Stimulated activated CD4-positive, alpha-beta T cell treated with anti-CD3 and anti-CD28 coated beads, Interleukin-12 subunit alpha, Interleukin-12 subunit beta, amount 100 ng/mL, for 4 hours (primary cell): ENCODE data around the gene CCDC74A.
"Not testable (repeated sequence)": the region's sequence is repeated elsewhere in the genome, so short reads cannot be mapped to it uniquely, and the experiment has no call there.

ENCODE experiments used
- DNase-seq: peaks from one replicate; pipeline ENCODE4 v3.0.0-alpha.2; 2020

Gene CCDC74A

DNA sequence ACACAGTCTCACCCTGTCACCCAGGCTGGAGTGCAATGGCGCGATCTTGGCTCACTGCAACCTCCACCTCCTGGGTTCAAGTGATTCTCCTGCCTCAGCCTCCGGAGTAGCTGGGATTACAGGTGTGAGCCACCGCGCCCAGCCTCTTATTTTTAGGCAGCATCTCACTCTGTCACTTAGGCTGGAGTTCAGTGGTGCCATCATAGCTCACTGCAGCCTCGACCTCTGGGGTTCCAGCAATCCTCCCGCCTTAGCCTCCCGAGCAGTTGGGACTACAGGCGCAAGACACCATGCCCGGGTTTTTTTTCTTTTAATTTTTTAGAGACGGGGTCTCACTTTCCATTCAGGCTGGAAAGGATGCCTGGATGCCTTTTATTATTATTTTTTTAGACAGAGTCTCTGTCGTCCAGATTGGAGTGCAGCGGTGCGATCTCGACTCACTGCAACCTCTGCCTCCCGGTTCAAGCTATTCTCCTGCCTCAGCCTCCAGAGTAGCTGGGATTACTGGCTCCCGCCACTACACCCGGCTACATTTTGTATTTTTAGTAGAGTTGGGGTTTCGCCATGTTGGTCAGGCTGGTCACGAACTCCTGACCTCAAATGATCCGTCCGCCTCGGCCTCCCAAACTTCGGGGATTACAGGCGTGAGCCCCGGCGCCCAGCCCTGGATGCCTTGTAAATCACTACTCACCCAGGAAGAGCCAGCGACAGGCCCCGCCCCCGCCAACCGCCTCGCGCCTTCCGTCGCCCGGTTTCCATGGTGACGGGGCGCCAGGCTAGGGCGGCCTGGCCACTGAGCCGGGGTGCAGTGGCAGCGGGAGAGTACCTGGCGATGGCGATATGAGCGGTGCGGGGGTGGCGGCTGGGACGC lies at the start of gene CCDC74A:
Gene CCDC74A (plus strand): TSS at position 758 of the 871 bp plus-strand sequence. CDS start 83 bp downstream, at position 841.
- peak; percentile 74 for DNase-seq

DNA sequence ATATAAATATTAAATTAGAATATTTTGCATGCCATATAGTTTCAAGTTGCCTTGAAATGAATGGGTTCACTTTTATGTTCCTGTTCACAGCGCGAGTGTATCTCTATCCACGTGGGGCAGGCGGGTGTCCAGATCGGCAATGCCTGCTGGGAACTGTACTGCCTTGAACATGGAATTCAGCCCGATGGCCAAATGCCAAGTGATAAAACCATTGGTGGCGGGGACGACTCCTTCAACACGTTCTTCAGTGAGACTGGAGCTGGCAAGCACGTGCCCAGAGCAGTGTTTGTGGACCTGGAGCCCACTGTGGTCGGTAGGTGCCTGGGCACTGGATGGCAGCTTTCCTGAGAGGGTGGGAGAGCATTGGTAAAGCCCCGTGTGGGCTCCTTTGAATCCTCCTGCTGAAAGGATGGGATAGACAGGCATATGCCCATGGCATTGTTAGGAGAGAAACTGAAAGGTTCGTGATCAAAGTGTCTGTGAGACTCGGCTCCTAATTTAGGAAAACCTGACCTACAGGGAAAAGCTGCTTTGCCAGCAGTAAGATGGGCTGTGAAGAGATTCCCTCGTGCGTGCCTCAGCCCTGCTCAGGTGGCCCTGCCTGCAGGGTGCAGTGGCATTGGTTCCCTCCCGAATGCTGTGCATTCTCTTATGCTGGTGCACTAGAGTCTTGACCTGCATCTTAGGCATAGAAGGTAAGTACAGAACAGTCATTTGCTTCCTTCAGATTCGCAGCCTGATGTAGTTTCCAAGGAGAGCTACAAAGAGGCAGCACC lies 49.4 kb upstream of the CCDC74A start:
- not testable (repeated sequence) for DNase-seq

DNA sequence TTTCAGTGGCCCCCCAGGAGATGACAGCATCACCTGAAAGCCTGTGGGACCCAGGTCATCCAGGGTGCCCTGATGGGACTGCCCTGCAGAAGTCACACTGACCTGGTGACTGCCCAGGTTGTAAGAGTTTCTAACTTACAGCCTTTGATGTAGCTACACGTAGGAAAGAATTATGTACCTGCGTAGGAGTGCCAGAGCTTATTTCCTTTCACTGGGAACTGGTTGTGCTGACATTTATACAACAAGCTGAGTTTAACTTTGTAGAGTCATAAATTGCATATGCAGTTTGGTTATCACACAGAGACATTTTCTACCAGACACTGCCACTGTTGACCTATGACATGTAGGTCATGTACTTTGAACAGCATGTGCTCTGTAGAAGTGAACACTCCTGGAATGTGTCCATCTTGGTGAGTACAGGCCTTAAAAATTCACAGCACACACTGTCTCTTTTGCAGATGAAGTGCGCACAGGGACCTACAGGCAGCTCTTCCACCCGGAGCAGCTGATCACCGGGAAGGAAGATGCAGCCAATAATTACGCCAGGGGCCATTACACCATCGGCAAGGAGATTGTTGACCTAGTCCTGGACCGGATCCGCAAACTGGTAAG lies 48.7 kb upstream of the CCDC74A start:
- DNase-seq, result not testable (repeated sequence)

DNA sequence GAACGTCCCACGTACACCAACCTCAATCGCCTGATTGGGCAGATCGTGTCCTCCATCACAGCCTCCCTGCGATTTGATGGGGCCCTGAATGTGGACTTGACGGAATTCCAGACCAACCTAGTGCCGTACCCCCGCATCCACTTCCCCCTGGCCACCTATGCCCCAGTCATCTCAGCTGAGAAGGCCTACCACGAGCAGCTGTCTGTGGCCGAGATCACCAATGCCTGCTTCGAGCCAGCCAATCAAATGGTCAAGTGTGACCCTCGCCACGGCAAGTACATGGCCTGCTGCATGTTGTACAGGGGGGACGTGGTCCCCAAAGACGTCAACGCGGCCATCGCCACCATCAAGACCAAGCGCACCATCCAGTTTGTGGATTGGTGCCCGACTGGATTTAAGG lies 47.3 kb upstream of the CCDC74A start:
- not testable (repeated sequence) for DNase-seq

DNA sequence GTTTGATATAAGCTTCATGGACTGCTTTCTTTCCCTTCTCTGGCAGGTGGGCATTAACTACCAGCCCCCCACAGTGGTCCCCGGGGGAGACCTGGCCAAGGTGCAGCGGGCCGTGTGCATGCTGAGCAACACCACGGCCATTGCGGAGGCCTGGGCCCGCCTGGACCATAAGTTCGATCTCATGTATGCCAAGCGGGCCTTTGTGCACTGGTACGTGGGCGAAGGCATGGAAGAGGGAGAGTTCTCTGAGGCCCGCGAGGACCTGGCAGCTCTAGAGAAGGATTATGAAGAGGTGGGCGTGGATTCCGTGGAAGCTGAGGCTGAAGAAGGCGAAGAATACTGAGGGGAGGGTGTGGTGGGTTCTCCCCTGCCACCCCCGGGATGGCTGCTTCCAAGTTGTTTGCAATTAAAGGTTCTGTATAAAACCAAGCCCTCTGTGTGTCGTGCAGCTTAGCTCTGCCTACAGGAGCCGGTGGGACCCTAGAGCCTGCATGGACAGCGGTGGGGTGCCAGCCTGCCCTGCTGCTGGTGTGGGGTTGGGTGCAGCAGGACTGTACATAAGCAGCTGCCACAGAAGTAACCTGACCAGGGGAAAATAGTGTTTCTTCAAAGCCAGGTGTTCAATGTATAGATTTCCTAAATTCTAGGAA lies 45.1 kb upstream of the CCDC74A start:
- DNase-seq, result not testable (repeated sequence)

DNA sequence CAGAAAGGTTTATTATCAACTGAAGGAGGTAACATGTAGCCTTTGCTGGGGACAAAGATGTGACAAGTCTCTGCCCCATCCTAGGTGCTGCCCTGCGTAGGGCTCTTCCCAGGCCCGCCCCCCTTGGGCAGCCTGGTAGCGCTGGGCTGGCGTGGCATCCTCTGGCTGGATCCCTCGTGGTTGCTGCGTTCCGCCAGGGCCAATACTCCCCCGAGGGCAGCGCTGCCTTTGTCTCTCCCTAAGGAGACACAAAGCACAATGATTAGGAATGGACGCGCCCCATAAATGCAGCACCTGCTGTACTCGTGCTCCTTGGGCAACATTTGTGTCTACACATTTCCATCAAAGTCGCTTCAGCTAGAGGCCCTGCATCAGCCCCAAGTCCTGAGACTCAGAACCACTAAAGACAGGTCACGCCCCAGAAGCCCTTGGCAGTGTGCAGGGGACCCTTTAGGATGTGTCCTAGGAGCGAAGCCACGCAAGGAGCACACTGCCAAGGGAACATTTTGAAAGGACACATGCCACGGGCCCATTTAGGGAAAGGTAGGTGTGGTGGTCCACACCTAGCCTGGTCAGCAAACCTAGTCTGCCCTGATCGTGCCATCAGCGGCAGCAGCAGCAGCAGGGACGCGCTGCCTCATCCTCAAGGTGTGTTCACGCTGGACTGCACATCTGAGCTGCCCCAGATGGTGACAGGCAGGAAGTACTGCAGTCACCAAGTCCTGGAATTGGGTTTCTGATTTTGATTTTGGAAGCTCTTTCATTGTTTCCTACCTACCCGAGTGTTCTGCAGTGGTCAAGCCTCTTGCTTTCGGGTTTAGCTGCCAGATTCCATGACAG lies 43.5 kb upstream of the CCDC74A start:
- not testable (repeated sequence) for DNase-seq

DNA sequence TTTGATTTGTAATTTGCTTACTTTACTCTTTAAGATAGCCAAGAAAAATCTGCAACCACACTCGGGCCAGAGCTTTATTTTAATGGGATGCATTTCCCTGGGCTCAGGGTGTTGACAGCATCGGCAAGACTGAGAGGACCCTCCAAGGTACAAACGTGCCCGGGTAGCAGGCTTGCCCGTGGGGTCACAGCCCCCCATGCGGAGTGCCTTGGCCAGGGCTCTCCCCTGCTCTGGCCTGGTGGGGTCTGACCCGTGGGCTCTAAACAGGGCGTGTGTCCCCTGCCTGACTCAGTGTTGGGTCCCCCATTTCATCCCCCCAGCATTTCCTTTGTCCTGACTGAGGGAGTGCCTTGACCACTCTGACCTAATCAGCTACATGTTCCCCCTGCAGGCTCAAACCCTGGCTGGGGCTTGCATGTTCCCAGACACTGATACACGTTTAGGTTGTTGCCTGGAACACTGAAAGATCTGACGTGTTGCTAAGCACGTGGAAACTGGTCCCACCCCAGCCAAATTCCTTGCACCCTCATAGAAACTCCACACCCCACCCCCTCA lies 42.7 kb upstream of the CCDC74A start:
- DNase-seq, result not testable (repeated sequence)

DNA sequence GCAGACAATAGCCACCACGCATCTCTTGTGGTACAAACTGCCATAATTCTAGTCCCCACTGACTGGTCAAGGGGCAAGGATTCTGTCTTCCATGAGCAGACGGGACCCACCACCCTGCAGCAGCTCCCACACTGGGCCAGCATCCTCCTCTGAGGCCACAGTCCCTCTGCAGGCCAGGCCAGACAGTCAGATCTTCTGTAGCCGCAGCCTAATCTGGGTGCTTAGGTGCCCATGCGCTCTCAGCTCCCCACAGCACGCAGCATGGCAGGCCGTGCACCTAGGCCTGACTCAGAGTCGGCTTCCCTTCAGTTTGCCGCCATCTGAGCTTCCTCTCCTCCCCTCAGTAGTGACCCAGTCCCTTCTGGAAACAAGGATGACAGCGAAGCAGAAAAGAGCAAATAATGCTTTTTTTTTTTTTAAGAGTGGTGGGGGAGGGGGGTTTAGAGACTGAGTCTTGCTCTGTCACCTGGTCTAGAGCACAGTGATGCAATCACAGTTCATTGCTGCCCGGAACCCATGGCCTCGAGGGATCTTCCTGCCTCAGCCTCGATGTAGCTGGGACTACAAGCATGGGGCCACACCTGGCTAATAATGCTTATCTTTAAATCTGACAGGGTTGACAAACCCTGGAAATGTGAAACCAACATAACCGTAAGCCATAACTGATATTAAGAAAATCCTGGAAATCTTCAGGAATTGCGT lies 41.3 kb upstream of the CCDC74A start:
- not testable (repeated sequence) for DNase-seq

DNA sequence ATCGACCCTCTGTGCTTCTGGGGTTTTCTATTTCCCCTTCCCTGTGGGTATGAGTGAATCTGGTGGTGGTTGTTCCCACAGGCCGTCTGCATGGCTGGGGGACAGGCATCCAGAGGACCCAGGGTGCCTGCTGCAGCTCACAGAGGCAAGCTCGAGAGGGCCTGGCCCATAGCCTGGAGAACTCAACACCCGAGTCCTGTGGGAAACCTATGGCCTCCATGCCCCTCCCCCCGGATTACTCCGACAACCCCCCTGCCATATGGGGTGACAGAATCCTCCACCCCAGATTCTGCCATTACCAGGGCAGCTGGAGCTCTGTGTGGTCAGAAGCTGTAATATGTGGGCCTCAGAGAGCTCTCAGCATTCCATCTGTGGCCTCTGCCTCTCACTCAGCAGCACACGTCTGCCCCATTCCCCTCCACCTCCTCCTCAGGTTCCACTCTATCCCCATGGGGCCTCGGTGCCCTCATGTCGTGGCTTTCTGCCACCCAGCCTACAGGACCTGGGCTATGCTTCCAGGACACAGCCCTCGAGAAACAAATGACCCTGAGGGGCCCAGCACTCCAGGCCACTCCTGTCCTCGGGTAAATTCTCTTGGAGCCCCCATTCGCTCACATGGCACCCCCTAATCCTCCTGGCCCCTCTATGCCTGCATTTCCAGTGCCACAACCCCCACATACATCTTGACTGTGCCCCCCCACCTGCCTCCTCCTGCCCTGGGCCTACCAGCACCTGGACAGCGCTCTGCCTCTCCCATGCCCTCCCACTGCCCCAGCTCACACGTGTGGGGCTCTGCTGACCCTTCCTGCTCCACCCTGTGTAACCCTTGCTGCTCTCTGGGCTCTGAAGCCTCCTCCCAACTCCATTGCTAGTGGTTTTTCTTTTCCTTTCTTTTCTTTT lies 39.1 kb upstream of the CCDC74A start:
- no peak for DNase-seq

DNA sequence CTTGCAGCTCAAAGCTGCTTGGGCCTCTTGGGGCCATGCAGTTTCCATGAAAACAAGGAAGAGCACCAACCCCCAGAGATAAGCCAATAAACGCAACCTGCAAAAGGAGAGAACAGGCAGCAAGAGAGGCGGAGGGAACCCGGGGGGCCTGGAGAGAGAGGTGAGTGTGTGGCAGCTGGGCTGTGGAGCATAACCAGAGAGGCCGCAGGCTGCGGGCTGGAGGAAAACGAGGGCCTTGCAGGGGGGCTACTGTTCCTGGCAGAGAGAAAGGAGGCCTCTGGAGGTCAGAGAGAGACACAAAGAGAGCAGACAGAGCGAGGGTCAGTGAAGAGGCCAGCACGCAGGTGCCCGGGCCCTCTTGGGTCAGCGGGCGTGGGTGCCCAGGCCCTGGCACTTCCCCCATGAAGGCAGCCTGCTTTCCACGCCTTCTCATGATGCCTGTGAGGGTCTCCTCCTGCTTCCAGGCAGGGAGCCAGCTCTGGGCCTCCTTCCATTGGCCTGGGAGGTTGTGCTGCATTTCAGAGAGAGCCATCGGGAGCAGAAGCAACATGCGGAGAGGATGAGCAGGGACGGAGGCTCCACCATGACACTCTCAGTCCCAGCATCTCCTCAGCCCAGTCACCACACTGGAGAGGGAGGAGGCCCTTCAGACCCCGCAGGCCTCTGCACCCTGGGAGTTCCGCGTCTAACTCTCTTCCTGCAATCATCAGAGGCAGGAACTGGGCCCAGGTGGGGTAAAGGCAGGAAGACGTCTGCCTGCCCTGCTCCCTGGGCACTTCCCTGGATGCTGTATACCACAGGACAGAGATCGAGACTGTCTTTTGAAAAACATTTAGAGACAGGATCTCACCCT lies 36.8 kb upstream of the CCDC74A start:
- DNase-seq, result peak; percentile 14

DNA sequence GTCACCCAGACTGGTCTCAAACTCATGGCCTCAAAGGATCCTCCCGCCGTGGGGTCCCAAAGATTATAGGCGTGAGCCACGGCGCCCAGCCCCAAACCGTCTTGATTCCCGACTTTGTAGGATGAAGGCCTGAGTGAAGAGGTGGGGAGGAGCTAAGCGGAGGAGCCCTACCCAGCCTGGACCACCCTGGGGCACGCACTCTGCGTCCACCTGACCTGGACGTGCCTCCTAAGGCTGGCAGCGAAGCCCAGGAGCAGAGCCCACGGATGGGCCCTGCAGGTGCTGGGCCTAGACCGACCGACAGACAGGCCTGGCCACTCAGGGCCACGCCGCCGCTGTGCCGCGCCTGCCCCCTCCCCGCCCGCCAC lies 36.2 kb upstream of the CCDC74A start:
- not testable (repeated sequence) for DNase-seq

DNA sequence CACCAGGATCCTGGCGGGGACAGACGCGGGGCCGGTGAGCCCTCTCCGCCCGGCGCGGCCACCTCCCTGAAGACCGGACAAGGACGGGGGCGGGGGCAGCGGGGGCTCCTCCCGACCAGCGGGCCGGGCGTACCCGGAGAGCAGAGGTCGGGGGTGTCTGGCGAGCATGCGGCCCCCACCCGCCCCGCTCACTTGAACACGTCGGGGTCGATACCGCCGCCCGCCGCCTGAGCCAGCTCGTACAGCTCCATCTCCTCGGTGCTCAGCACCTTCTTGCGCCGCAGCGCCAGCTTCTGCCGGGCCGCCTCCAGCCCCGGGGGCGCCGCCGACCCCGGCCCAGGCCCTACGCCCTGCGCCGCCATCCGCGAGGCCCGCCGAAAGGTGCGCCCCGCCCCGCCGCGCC lies 35.7 kb upstream of the CCDC74A start, which contains the start of gene MZT2A:
Gene MZT2A (minus strand): TSS at position 383 of the 403 bp plus-strand sequence. CDS start 21 bp downstream, at position 362.
- DNase-seq, result not testable (repeated sequence)

DNA sequence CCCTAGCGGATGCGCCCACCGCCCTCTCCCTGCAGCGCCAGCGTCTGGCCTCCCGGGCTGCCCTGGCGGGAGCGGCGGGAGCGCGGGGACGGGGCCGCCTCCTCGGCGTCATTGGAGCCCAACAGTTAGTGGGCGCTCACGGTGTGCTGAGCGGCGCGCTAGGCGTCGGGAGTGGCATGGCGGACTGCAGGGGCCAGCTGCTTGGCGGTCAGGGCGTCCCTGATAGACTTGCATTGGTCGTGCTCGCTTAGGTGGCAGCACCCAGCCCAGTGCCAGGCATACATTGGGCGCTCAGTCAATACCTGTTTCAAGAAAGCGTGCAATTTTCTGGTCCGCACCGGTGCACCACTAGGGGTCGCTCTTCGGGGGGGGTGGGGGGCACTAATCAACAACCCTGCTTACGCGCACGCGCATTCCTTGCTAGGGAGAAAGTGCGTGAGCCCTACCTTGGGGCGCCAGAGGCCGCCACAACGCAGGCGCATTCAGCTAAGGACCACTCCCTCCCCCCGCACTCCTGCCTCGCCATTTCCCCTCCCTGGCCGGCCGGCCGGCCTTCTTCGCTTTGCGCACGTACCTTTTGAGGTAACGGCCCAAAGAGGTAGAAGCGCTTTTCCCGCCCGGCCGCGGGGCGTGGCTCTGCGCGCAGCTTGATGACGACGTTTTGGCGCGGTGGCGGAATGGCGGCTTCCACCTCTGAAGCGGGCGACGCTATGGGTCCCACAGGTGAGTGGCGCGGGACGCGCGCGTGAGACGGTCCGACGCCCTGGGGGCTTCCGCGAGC lies 35.1 kb upstream of the CCDC74A start:
- DNase-seq, result peak; percentile 91

DNA sequence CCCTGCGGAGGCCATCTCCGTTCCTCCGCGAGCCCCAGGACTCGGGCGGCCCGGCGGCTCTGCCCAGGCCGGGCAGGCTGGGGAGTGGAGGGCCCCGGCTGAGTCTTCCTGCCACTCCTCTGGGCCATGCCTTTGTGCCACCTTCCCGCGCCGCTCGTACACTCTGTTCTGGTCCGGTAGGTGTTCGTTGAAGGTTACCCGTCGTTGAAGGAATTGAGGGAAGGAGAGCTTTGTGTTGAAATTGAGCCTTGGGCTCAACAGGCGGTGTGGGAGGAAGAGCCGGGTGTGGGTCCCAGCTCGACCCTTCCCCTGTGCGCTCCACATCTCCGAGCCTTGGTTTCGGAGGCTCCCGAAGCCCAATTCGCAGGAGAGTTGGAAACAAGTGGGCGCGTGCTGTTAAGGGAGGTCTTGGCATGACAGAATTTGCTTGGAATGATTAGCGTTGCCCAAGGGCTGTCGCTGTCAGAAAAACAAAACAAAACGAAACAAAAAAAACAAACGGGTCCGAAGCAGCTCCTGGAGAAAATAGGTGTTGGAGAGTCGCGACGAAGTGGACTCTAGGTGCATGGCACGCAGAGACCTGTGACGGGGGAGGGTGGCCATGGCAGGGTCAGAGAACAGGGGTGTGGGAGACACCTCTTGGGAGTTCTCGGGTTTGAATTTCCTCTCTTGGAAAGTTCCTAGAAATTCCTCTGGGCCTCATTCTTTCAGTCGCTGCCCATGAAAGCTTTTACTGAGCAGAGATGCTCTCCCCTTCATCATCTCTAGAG lies 34.3 kb upstream of the CCDC74A start:
- no peak for DNase-seq

DNA sequence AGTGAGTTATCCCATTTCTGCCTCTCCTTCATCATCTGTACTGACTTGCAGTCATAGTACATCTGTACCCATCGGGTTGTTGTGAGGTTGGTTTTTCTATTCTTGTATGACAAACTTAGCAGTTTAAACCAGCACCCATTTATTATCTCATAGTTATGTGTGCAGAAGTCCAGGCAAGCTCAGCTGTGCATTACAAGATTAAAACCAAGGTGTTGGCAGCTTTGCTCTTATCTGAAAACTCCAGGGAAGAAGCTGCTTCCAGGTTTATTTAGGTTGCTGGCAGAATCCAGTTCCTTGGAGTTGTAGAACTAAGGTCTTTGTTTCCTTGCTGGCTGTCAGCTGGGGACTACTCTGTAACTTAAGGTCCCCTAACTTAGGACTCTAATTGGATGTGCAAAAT lies 32.2 kb upstream of the CCDC74A start:
- not testable (repeated sequence) for DNase-seq

DNA sequence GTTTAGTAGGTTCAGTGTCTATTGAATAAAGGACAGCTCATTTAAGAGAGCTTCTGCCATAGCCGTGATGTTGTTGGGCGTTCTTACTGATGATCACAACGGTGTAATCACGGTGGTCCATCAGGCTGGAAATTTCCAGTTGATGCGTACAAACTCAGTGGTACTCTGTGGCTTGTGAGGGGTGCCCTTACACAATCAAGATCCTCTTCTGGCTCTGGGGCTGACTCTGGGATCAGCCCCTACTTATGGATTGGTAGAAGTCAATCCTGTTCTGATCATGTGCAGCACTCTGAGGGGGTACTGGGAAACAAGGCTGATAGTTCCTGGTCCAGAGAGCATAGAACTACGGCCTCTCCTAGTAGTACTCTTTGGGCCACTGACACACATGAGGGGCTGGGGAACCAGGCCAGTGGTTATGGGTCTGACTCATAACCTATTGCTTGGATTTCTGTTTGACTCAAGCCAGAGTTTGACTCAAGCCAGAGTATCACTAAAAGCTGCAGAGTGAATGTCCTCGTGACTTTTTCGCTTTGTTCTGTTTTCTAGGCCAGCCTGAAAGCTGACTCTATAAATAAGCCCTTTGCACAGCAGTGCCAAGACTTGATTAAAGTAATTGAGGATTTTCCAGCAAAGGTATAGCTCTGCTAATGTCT lies 29.2 kb upstream of the CCDC74A start:
- DNase-seq, result not testable (repeated sequence)
